ENCODE results near the gene SPATA7.

- TF ChIP-seq CTCF (IDR thresholded peaks at IDR 0.05): no peak
- TF ChIP-seq POLR2A (IDR thresholded peaks at IDR 0.05): no peak
- TF ChIP-seq POLR2AphosphoS5 (IDR thresholded peaks at IDR 0.05): peak in 1 of 3 donors; percentile 10
These were observed 37.6 kb downstream of the SPATA7 start for GRCh38 chr14:88422919-88423650.

Measured in stomach (tissue), 4 donors.